ENCODE results near the gene TRPM4. TPM values are rescaled to one million over a fixed set of nuclear protein-coding genes. Genes with fewer than 3 reads are reported as not detected.

The TRPM4 gene
- 33.1 and 41.5 TPM in 2 replicates for total RNA-seq (ENCODE audit: low replicate concordance)
- long read RNA-seq, partial matches to known transcripts: 0 of 4 reads
- long read RNA-seq, other reads (novel, unspliced or antisense): 1 of 4 reads

GRCh38 chr19:49157445-49158224 lies at the start of gene TRPM4:
Gene TRPM4 (plus strand): TSS chr19:49157792. CDS start chr19:49157867, 75 bp downstream.
- H3K4me3 Mint-ChIP-seq: peak within 1 kb of the TSS; percentile 89
- H3K9me3 Mint-ChIP-seq: peaks cover 10% of the 10 kb centered on the region
- H3K36me3 Mint-ChIP-seq: peaks cover 7% of the 10 kb centered on the region
- peaks cover 23% of the 10 kb centered on the region for H3K4me1 Mint-ChIP-seq (ENCODE audit: unreplicated experiment)
- peak within 1 kb of the TSS; percentile 85 for H3K27ac Mint-ChIP-seq
- peaks cover 5% of the 10 kb centered on the region for H3K27me3 Mint-ChIP-seq
- peak; percentile 92 for DNase-seq (ENCODE audit: extremely low spot score, unreplicated experiment)
- no peak for TF ChIP-seq CTCF (conservative IDR thresholded peaks at IDR 0.05)

DNA sequence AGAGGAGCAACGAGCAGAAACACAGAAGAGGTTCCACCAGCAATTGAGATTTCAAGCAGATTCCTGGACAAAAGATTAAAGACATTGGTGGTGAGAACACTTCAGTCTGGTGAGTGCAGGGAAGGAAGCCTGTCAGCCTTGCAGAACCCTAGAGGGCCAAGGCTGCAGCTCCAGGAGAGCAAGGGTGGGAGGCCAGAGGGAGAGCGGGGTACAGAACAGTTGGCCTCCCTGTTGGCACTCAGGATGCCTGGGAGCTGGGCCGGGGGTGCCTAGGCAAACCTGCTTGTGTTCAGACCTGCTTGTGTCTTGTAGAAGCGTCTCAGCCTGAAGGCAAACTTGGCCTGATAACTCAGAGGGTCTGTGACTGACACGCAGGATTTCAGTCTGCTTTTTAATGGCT lies 48.5 kb upstream of the TRPM4 start:
- peaks cover 26% of the 10 kb centered on the region for H3K36me3 Mint-ChIP-seq
- no peaks in the 10 kb centered on the region for H3K27me3 Mint-ChIP-seq
- peak overlapping the region; percentile 2 for H3K4me3 Mint-ChIP-seq
- H3K9me3 Mint-ChIP-seq: no peaks in the 10 kb centered on the region
- peaks cover 42% of the 10 kb centered on the region for H3K4me1 Mint-ChIP-seq (ENCODE audit: unreplicated experiment)
- peak overlapping the region; percentile 34 for H3K27ac Mint-ChIP-seq
- DNase-seq (ENCODE audit: extremely low spot score, unreplicated experiment): no peak
- TF ChIP-seq CTCF (conservative IDR thresholded peaks at IDR 0.05): no peak

DNA sequence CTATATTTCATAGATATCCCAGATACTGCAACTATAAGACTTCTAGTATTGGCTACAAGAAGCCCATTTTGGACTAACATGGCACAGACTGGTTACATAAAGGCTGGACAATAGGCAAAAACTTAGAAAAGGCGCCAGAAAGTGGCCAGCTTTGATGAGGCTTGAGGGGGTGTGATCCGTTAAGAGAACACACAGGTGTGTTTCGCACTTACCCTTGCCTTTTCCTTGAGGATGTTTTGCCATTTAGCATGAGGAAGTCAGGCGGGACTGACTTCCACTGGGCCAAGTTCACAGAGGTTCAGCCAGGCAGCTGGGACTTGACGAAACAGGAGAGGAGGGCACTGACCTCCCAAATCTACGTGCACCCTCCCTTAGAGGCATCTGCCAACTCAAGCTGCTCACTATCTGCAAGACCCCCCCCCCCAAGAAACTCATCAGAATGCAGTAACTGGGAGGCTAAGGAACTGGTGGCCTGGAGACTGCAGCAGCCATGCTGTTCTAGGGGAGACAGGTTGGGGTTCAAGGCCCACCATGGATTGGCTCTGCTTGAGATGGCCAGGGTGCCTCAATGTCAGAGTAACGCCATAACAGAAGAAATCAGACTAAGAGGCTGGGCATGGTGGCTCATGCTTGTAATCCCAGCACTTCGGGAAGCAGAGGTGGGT lies 47.9 kb upstream of the TRPM4 start:
- no peaks in the 10 kb centered on the region for H3K9me3 Mint-ChIP-seq
- TF ChIP-seq CTCF (conservative IDR thresholded peaks at IDR 0.05): no peak
- H3K36me3 Mint-ChIP-seq: peaks cover 25% of the 10 kb centered on the region
- no peak overlapping the region for H3K4me3 Mint-ChIP-seq
- no peak overlapping the region for H3K27ac Mint-ChIP-seq
- H3K4me1 Mint-ChIP-seq (ENCODE audit: unreplicated experiment): peaks cover 37% of the 10 kb centered on the region
- DNase-seq (ENCODE audit: extremely low spot score, unreplicated experiment): no peak
- H3K27me3 Mint-ChIP-seq: no peaks in the 10 kb centered on the region

DNA sequence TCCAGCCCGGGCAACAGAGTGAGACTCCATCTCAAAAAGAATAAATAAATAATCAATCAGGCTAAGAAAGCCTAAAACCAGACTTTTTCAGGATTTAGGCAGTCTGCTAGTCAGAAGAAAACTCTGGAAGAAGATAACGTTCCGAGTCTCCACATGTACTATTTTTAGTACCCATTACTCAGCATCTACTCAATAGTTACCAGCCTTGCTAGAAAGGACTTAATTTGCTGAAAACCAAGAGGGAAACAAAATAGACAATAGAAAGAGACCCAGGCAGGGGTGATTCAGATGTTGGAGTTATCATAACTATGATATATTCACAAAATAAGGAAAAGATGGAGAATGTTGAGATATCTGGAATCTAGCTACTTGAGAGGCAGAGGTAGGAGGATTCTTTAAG lies 47.0 kb upstream of the TRPM4 start:
- TF ChIP-seq CTCF (conservative IDR thresholded peaks at IDR 0.05): no peak
- peaks cover 38% of the 10 kb centered on the region for H3K4me1 Mint-ChIP-seq (ENCODE audit: unreplicated experiment)
- H3K36me3 Mint-ChIP-seq: peaks cover 19% of the 10 kb centered on the region
- H3K27me3 Mint-ChIP-seq: no peaks in the 10 kb centered on the region
- no peaks in the 10 kb centered on the region for H3K9me3 Mint-ChIP-seq
- no peak for DNase-seq (ENCODE audit: extremely low spot score, unreplicated experiment)
- no peak overlapping the region for H3K27ac Mint-ChIP-seq
- no peak overlapping the region for H3K4me3 Mint-ChIP-seq

DNA sequence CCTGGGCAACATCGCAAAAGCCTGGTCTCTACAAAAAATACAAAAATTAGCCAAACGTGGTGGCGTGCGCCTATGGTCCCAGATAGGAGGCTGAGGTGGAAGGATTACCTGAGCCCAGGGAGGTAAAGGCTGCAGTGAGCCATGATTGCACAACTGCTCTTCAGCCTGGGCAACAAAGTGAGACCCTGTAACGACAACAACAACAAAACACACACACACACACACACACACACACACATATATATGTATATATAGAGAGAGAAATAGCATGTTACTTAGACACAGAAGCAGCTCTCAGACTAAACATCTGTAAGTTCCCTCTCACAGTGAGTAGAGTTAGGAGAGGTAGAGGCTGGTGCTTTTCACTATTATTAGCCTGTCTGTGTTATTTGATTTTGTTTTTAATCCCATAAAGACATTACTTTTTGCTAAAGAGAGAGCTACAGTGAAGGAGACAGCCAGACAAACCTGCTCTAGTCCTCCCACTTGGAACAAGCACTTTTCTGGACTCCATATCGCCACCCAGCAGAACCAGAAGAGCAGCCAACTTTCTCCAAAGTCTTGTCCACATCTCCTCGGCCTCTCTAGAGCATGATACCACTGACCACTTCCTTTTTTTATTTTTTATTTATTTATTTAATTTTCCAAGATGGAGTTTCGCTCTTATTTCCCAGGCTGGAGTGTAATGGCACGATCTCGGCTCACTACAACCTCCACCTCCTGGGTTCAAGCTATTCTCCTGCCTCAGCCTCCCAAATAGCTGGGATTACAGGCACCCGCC lies 46.2 kb upstream of the TRPM4 start:
- H3K36me3 Mint-ChIP-seq: peaks cover 19% of the 10 kb centered on the region
- H3K27ac Mint-ChIP-seq: peak overlapping the region; percentile 38
- peaks cover 38% of the 10 kb centered on the region for H3K4me1 Mint-ChIP-seq (ENCODE audit: unreplicated experiment)
- no peaks in the 10 kb centered on the region for H3K9me3 Mint-ChIP-seq
- no peak for TF ChIP-seq CTCF (conservative IDR thresholded peaks at IDR 0.05)
- peak overlapping the region; percentile 67 for H3K4me3 Mint-ChIP-seq
- no peaks in the 10 kb centered on the region for H3K27me3 Mint-ChIP-seq
- DNase-seq (ENCODE audit: extremely low spot score, unreplicated experiment): no peak

Measured in type B pancreatic cell (in vitro differentiated cells).